WTC11 (cell line): ENCODE measurements around the gene MOCS1. TPM values are rescaled to one million over a fixed set of nuclear protein-coding genes. Genes with fewer than 3 reads are reported as not detected.

Source experiments
- ATAC-seq: fragments of 200-7000 bp; cut with Tn5 transposase; 2 replicates; pipeline ENCODE4 v1.10.0; 2021; ENCODE audit warnings: mild to moderate bottlenecking, moderate library complexity
- CTCF ChIA-PET: fragments of 300-600 bp; sonication (Branson Sonifier 250); formaldehyde crosslinking; loops from one replicate; lab custom pipeline; 2021; ENCODE audit warnings: antibody characterized with exemption; lab: Charles Lee
- POLR2A ChIA-PET: fragments of 350-600 bp; sonication (Branson Sonifier 250); formaldehyde crosslinking; loops from one replicate; lab custom pipeline; 2021; ENCODE audit warnings: antibody characterized with exemption; lab: Charles Lee
- DNase-seq: peaks from one replicate; pipeline ENCODE4 v3.0.0; 2021; ENCODE audit warnings: low spot score
- H3K27ac Mint-ChIP-seq: 2 replicates; pipeline ENCODE4 v1.8.0; 2021; ENCODE audit warnings: mixed read lengths
- H3K27me3 Mint-ChIP-seq: 2 replicates; pipeline ENCODE4 v1.8.0; 2021; ENCODE audit warnings: low read depth, mild to moderate bottlenecking, moderate library complexity, mixed read lengths
- H3K36me3 Mint-ChIP-seq: 2 replicates; pipeline ENCODE4 v1.8.0; 2021; ENCODE audit warnings: mixed read lengths
- H3K4me1 Mint-ChIP-seq: 2 replicates; pipeline ENCODE4 v1.8.0; 2022; ENCODE audit warnings: mixed read lengths
- H3K4me3 Mint-ChIP-seq: 2 replicates; pipeline ENCODE4 v1.8.0; 2021; ENCODE audit warnings: mild to moderate bottlenecking, moderate library complexity, mixed read lengths
- H3K9me3 Mint-ChIP-seq: 2 replicates; pipeline ENCODE4 v1.8.0; 2021; ENCODE audit warnings: mixed read lengths
- CREM ChIP-seq: sonication (generic); formaldehyde crosslinking; IDR thresholded peaks from 2 replicates; pipeline ENCODE4 v1.8.1; 2022; ENCODE audit warnings: mild to moderate bottlenecking, missing genetic modification reagents, moderate library complexity
- ELF4 ChIP-seq: sonication (generic); formaldehyde crosslinking; IDR thresholded peaks from 2 replicates; pipeline ENCODE4 v1.8.1; 2022; ENCODE audit warnings: low read depth, mild to moderate bottlenecking, moderate library complexity, missing genetic modification reagents
- ESRRA ChIP-seq: sonication (generic); formaldehyde crosslinking; IDR thresholded peaks from 2 replicates; pipeline ENCODE4 v1.8.1; 2022; ENCODE audit warnings: mild to moderate bottlenecking, missing genetic modification reagents, borderline replicate concordance
- FOXJ3 ChIP-seq: sonication (generic); formaldehyde crosslinking; IDR thresholded peaks from 2 replicates; pipeline ENCODE4 v1.9.0; 2021; ENCODE audit warnings: missing genetic modification reagents, mild to moderate bottlenecking, borderline replicate concordance
- FOXP1 ChIP-seq: sonication (generic); formaldehyde crosslinking; IDR thresholded peaks from 2 replicates; pipeline ENCODE4 v1.8.0; 2022; ENCODE audit warnings: missing genetic modification reagents, mild to moderate bottlenecking, moderate library complexity, borderline replicate concordance
- GTF2I ChIP-seq: fragments of 250-450 bp; sonication (Bioruptor Pico); conservative IDR thresholded peaks from 2 replicates; pipeline ENCODE4 v1.4.0; 2021; ENCODE audit warnings: mild to moderate bottlenecking
- HMGA2 ChIP-seq: fragments of 250-450 bp; sonication (Bioruptor Pico); IDR thresholded peaks from 2 replicates; pipeline ENCODE4 v1.4.0; 2021; ENCODE audit warnings: mild to moderate bottlenecking, moderate library complexity
- JUN ChIP-seq: sonication (generic); formaldehyde crosslinking; IDR thresholded peaks from 2 replicates; pipeline ENCODE4 v1.8.0; 2023; ENCODE audit warnings: mild to moderate bottlenecking, missing genetic modification reagents
- MXD4 ChIP-seq: fragments of 250-450 bp; sonication (Bioruptor Pico); IDR thresholded peaks from 2 replicates; pipeline ENCODE4 v1.8.0; 2021; ENCODE audit warnings: mild to moderate bottlenecking, moderate library complexity, borderline replicate concordance
- RORB ChIP-seq: fragments of 250-450 bp; sonication (Bioruptor Pico); IDR thresholded peaks from 2 replicates; pipeline ENCODE4 v1.9.0; 2021; ENCODE audit warnings: mild to moderate bottlenecking
- TP53 ChIP-seq: sonication (generic); formaldehyde crosslinking; IDR thresholded peaks from 2 replicates; pipeline ENCODE4 v1.8.1; 2023; ENCODE audit warnings: mild to moderate bottlenecking, missing genetic modification reagents
- ZNF423 ChIP-seq: fragments of 250-450 bp; sonication (Bioruptor Pico); IDR thresholded peaks from 2 replicates; pipeline ENCODE4 v2.1.2; 2022; ENCODE audit warnings: mild to moderate bottlenecking, moderate library complexity
- total RNA-seq: library from RNA; stranded (reverse); gene quantifications from 3 replicates; pipeline ENCODE4 v1.2.3, GENCODE V29; 2021
- TF ChIP-seq, protein P1 (sequence below): sonication (generic); formaldehyde crosslinking; conservative IDR thresholded peaks from 2 replicates; pipeline ENCODE4 v1.8.1; 2022; ENCODE audit warnings: mild to moderate bottlenecking, missing genetic modification reagents
- TF ChIP-seq, protein P2 (sequence below): sonication (generic); formaldehyde crosslinking; conservative IDR thresholded peaks from 2 replicates; pipeline ENCODE4 v1.8.1; 2023; ENCODE audit warnings: mild to moderate bottlenecking, low read depth, missing genetic modification reagents, moderate library complexity
- TF ChIP-seq, protein P3 (sequence below): sonication (generic); formaldehyde crosslinking; IDR thresholded peaks from 2 replicates; pipeline ENCODE4 v1.8.0; 2022; ENCODE audit warnings: missing genetic modification reagents
- TF ChIP-seq, protein P4 (sequence below): fragments of 250-450 bp; sonication (Bioruptor Pico); IDR thresholded peaks from 2 replicates; pipeline ENCODE4 v1.9.0; 2021; ENCODE audit warnings: mild to moderate bottlenecking
- TF ChIP-seq, protein P5 (sequence below): sonication (generic); formaldehyde crosslinking; IDR thresholded peaks from 2 replicates; pipeline ENCODE4 v1.8.1; 2023; ENCODE audit warnings: mild to moderate bottlenecking, missing genetic modification reagents, borderline replicate concordance
- TF ChIP-seq, protein P6 (sequence below): sonication (generic); formaldehyde crosslinking; IDR thresholded peaks from 2 replicates; pipeline ENCODE4 v1.8.0; 2022; ENCODE audit warnings: mild to moderate bottlenecking, missing genetic modification reagents
- TF ChIP-seq, protein P7 (sequence below): sonication (generic); formaldehyde crosslinking; IDR thresholded peaks from 2 replicates; pipeline ENCODE4 v1.8.1; 2022; ENCODE audit warnings: missing genetic modification reagents, borderline replicate concordance
- TF ChIP-seq, protein P8 (sequence below): fragments of 200-600 bp; IDR thresholded peaks from 2 replicates; pipeline ENCODE4 v1.8.0; 2022; ENCODE audit warnings: antibody characterized with exemption

Gene MOCS1
- total RNA-seq, 1 experiment from 2014 or later, result 18.5 TPM

DNA sequence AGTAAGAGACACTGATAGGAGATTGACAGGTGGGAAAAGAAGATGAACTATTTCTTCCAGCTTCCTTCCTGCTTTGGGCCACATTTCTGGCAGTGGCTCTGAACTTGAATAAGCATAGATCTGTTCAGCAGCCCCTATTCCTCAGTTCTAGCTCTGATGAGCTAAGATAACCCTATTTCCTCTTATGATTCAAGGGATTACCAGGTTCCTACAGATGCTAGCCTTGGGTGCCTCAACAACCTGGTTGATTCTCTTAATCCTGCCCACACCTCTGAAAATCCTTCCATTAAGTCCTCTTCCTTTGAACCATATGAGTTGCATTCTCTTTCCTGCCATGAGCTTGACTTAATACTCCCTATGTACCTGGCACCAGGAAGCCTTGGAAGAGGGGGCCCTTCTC lies 49.8 kb upstream of the MOCS1 start:
- CTCF ChIA-PET, result interaction anchor here (1.6 kb wide), 1 partner anchor 325 kb away, joined by 4 read pairs; no protein-coding TSS in a partner anchor

DNA sequence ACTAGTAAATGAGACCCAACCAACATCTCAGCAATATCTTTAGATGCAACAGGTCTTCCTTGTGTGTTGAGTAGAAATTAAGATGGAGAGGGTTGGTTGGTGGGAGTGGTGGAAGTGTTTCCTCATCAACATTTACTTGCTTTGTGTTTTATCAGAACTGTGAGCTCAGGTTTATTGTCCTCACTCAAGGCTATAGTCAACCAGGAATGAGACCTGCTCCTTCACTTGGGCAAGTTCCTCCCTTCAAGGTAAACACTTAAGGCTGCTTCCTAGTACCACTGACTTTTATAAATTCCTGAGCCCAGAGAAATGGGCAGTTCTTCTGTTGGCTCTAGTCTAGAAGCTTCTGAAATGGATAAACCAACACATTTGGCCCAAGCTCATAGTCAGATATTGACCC lies 48.9 kb upstream of the MOCS1 start:
- DNase-seq, result no peak
- CTCF ChIA-PET, result interaction anchor here (1.0 to 1.6 kb wide), 2 partner anchors 326 to 347 kb away, joined by 3 to 4 read pairs; no protein-coding TSS in a partner anchor
- Mint-ChIP-seq H3K27me3 (no peaks in the 10 kb centered on the region), H3K36me3 (no peaks in the 10 kb centered on the region), H3K4me1 (peaks cover 7% of the 10 kb centered on the region), H3K27ac (no peak overlapping the region), H3K9me3 (peaks cover 3% of the 10 kb centered on the region), H3K4me3 (no peak overlapping the region)
- POLR2A ChIA-PET, result interaction anchor here (0.6 kb wide), 1 partner anchor 30 kb away, joined by 3 read pairs; no protein-coding TSS in a partner anchor
- no peak for ATAC-seq
- TF ChIP-seq, protein P1, sequence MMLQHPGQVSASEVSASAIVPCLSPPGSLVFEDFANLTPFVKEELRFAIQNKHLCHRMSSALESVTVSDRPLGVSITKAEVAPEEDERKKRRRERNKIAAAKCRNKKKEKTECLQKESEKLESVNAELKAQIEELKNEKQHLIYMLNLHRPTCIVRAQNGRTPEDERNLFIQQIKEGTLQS, result no peak
- TF ChIP-seq, protein P2, sequence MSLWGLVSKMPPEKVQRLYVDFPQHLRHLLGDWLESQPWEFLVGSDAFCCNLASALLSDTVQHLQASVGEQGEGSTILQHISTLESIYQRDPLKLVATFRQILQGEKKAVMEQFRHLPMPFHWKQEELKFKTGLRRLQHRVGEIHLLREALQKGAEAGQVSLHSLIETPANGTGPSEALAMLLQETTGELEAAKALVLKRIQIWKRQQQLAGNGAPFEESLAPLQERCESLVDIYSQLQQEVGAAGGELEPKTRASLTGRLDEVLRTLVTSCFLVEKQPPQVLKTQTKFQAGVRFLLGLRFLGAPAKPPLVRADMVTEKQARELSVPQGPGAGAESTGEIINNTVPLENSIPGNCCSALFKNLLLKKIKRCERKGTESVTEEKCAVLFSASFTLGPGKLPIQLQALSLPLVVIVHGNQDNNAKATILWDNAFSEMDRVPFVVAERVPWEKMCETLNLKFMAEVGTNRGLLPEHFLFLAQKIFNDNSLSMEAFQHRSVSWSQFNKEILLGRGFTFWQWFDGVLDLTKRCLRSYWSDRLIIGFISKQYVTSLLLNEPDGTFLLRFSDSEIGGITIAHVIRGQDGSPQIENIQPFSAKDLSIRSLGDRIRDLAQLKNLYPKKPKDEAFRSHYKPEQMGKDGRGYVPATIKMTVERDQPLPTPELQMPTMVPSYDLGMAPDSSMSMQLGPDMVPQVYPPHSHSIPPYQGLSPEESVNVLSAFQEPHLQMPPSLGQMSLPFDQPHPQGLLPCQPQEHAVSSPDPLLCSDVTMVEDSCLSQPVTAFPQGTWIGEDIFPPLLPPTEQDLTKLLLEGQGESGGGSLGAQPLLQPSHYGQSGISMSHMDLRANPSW, result no peak
- TF ChIP-seq ESRRA (CRISPR knock-in tag), result no peak
- no peak for TF ChIP-seq HMGA2
- TF ChIP-seq, protein P3, sequence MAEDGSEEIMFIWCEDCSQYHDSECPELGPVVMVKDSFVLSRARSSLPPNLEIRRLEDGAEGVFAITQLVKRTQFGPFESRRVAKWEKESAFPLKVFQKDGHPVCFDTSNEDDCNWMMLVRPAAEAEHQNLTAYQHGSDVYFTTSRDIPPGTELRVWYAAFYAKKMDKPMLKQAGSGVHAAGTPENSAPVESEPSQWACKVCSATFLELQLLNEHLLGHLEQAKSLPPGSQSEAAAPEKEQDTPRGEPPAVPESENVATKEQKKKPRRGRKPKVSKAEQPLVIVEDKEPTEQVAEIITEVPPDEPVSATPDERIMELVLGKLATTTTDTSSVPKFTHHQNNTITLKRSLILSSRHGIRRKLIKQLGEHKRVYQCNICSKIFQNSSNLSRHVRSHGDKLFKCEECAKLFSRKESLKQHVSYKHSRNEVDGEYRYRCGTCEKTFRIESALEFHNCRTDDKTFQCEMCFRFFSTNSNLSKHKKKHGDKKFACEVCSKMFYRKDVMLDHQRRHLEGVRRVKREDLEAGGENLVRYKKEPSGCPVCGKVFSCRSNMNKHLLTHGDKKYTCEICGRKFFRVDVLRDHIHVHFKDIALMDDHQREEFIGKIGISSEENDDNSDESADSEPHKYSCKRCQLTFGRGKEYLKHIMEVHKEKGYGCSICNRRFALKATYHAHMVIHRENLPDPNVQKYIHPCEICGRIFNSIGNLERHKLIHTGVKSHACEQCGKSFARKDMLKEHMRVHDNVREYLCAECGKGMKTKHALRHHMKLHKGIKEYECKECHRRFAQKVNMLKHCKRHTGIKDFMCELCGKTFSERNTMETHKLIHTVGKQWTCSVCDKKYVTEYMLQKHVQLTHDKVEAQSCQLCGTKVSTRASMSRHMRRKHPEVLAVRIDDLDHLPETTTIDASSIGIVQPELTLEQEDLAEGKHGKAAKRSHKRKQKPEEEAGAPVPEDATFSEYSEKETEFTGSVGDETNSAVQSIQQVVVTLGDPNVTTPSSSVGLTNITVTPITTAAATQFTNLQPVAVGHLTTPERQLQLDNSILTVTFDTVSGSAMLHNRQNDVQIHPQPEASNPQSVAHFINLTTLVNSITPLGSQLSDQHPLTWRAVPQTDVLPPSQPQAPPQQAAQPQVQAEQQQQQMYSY (CRISPR knock-in tag), result no peak
- TF ChIP-seq, protein P4, sequence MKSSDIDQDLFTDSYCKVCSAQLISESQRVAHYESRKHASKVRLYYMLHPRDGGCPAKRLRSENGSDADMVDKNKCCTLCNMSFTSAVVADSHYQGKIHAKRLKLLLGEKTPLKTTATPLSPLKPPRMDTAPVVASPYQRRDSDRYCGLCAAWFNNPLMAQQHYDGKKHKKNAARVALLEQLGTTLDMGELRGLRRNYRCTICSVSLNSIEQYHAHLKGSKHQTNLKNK (CRISPR knock-in tag), result no peak
- TF ChIP-seq FOXJ3 (CRISPR knock-in tag), result no peak
- no peak for TF ChIP-seq FOXP1
- TF ChIP-seq TP53 (CRISPR knock-in tag), result no peak
- TF ChIP-seq, protein P5, sequence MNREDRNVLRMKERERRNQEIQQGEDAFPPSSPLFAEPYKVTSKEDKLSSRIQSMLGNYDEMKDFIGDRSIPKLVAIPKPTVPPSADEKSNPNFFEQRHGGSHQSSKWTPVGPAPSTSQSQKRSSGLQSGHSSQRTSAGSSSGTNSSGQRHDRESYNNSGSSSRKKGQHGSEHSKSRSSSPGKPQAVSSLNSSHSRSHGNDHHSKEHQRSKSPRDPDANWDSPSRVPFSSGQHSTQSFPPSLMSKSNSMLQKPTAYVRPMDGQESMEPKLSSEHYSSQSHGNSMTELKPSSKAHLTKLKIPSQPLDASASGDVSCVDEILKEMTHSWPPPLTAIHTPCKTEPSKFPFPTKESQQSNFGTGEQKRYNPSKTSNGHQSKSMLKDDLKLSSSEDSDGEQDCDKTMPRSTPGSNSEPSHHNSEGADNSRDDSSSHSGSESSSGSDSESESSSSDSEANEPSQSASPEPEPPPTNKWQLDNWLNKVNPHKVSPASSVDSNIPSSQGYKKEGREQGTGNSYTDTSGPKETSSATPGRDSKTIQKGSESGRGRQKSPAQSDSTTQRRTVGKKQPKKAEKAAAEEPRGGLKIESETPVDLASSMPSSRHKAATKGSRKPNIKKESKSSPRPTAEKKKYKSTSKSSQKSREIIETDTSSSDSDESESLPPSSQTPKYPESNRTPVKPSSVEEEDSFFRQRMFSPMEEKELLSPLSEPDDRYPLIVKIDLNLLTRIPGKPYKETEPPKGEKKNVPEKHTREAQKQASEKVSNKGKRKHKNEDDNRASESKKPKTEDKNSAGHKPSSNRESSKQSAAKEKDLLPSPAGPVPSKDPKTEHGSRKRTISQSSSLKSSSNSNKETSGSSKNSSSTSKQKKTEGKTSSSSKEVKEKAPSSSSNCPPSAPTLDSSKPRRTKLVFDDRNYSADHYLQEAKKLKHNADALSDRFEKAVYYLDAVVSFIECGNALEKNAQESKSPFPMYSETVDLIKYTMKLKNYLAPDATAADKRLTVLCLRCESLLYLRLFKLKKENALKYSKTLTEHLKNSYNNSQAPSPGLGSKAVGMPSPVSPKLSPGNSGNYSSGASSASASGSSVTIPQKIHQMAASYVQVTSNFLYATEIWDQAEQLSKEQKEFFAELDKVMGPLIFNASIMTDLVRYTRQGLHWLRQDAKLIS (CRISPR knock-in tag), result no peak
- TF ChIP-seq RORB (CRISPR knock-in tag), result no peak
- no peak for TF ChIP-seq ELF4 (CRISPR knock-in tag)
- TF ChIP-seq, protein P6, sequence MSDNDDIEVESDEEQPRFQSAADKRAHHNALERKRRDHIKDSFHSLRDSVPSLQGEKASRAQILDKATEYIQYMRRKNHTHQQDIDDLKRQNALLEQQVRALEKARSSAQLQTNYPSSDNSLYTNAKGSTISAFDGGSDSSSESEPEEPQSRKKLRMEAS (CRISPR knock-in tag), result no peak
- TF ChIP-seq CREM, result no peak
- no peak for TF ChIP-seq GTF2I
- TF ChIP-seq, protein P7, sequence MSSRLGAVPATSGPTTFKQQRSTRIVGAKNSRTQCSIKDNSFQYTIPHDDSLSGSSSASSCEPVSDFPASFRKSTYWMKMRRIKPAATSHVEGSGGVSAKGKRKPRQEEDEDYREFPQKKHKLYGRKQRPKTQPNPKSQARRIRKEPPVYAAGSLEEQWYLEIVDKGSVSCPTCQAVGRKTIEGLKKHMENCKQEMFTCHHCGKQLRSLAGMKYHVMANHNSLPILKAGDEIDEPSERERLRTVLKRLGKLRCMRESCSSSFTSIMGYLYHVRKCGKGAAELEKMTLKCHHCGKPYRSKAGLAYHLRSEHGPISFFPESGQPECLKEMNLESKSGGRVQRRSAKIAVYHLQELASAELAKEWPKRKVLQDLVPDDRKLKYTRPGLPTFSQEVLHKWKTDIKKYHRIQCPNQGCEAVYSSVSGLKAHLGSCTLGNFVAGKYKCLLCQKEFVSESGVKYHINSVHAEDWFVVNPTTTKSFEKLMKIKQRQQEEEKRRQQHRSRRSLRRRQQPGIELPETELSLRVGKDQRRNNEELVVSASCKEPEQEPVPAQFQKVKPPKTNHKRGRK (CRISPR knock-in tag), result no peak

More for the DNA sequence above, 49.8 kb upstream of the MOCS1 start:
- H3K9me3 Mint-ChIP-seq, result peaks cover 3% of the 10 kb centered on the region
- no peak for ATAC-seq
- DNase-seq, result no peak
- H3K4me1 Mint-ChIP-seq, result peaks cover 7% of the 10 kb centered on the region
- no peak for TF ChIP-seq ESRRA (CRISPR knock-in tag)
- no peak for TF ChIP-seq RORB (CRISPR knock-in tag)
- no peak for TF ChIP-seq ZNF423 (CRISPR knock-in tag)
- TF ChIP-seq, protein P8, sequence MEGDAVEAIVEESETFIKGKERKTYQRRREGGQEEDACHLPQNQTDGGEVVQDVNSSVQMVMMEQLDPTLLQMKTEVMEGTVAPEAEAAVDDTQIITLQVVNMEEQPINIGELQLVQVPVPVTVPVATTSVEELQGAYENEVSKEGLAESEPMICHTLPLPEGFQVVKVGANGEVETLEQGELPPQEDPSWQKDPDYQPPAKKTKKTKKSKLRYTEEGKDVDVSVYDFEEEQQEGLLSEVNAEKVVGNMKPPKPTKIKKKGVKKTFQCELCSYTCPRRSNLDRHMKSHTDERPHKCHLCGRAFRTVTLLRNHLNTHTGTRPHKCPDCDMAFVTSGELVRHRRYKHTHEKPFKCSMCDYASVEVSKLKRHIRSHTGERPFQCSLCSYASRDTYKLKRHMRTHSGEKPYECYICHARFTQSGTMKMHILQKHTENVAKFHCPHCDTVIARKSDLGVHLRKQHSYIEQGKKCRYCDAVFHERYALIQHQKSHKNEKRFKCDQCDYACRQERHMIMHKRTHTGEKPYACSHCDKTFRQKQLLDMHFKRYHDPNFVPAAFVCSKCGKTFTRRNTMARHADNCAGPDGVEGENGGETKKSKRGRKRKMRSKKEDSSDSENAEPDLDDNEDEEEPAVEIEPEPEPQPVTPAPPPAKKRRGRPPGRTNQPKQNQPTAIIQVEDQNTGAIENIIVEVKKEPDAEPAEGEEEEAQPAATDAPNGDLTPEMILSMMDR, result no peak
- TF ChIP-seq MXD4 (CRISPR knock-in tag), result no peak
- TF ChIP-seq JUN (CRISPR knock-in tag), result no peak
- no peaks in the 10 kb centered on the region for H3K36me3 Mint-ChIP-seq
- no peak overlapping the region for H3K4me3 Mint-ChIP-seq
- no peak overlapping the region for H3K27ac Mint-ChIP-seq
- POLR2A ChIA-PET, result no interaction called here
- H3K27me3 Mint-ChIP-seq, result no peaks in the 10 kb centered on the region
